Motor neuron (in vitro differentiated cells): Measurements from ENCODE around the gene INO80E. TPM values are rescaled to one million over a fixed set of nuclear protein-coding genes. Genes with fewer than 3 reads are reported as not detected.
A peak's percentile ranks its signal among the peaks of the same experiment; 100 is the strongest.

Source experiments
- ATAC-seq, 8 experiments: fragments of 200-7000 bp; cut with Tn5 transposase; replicated peaks in 6 of 8; 2 replicates each; pipeline ENCODE4 v1.8.0; 2021; ENCODE audit warnings: mild to moderate bottlenecking in 8 of 8, moderate library complexity in 8 of 8
- H3K27ac ChIP-seq, 2 donors: fragments of 250-450 bp; sonication (Bioruptor Pico); 2 replicates each; pipeline ENCODE4 v1.9.0; 2021; ENCODE audit warnings: antibody characterized with exemption in 2 of 2, mild to moderate bottlenecking in 2 of 2, moderate library complexity in 1 of 2
- H3K4me1 ChIP-seq, 2 donors: fragments of 250-450 bp; sonication (Bioruptor Pico); replicated peaks in 1 of 2; 2 replicates each; pipeline ENCODE4 v1.6.1; 2021; ENCODE audit warnings: antibody characterized with exemption in 2 of 2, mild to moderate bottlenecking in 2 of 2, moderate library complexity in 1 of 2
- H3K4me3 ChIP-seq, 5 donors: fragments of 250-450 bp; sonication (Bioruptor Pico); 2 replicates each; pipeline ENCODE4 v1.9.0; 2021; ENCODE audit warnings: antibody characterized with exemption in 5 of 5, mild to moderate bottlenecking in 5 of 5, moderate library complexity in 4 of 5
- WGBS, 10 experiments: fragments of 450-650 bp; shearing (Covaris generic); methylation state at CpG; one replicate each; pipeline ENCODE4 v1.0.0; 2022; 5-methylcytosine and 5-hydroxymethylcytosine counted together
- in situ Hi-C, 9 experiments: fragments of 400-800 bp; cut with MboI; loops; one replicate each; pipeline ENCODE4 v1.15.0; 2021; ENCODE audit warnings: low sequenced_read_pairs in 9 of 9, low pct_unique_long_range_greater_than_20kb in 2 of 9; ENCODE audit not compliant: unreplicated experiment in 9 of 9
- total RNA-seq, 8 experiments: library from RNA; unstranded; fragments of 300-600 nt; gene quantifications; 2 replicates each; pipeline versions ENCODE4 v1.2.3 to v1.2.4, GENCODE V29; 2022

INO80E gene
- total RNA-seq, 8 experiments from 2014 or later, result 31.9 to 61.2 (median 54.2) TPM

- H3K4me3 ChIP-seq, result no peak overlapping the region
- in situ Hi-C loops, result no loop called here
- peak overlapping the region in 1 of 2 donors; percentile 20 for H3K27ac ChIP-seq
- 0 to 100% (median 35%) methylated on average over 1 to 5 of the region's 10 CpGs; no CpG with 5 or more reads in 2 of the 10 experiments for WGBS, 10 experiments
- H3K4me1 ChIP-seq, result peaks cover 10 to 16% of the 10 kb centered on the region in 2 donors
- ATAC-seq, result peak in 7 of 8 experiments; percentile 9 to 48 (median 34)
These were observed 59.0 kb downstream of the INO80E start for GRCh38 chr16:30054959-30055553.

Other genes starting within 250 kb of the INO80E start
- gene ZG16, start 218.0 kb upstream of the INO80E start, total RNA-seq, result under 1 TPM in 5 of 8 experiments, not detected in 3; 0.08 to 0.19 (median 0.10) TPM
- gene KIF22, start 205.5 kb upstream of the INO80E start, total RNA-seq, result 10 to 100 TPM; 16.1 to 96.3 (median 24.4) TPM
- 100 to 1,000 TPM in 7 of 8 experiments, 10 to 100 TPM in 1; 80.2 to 354 (median 177) TPM for gene MAZ, start 189.7 kb upstream of the INO80E start, total RNA-seq
- 10 to 100 TPM in 5 of 8 experiments, 1 to 10 TPM in 3; 1.4 to 72.7 (median 28.4) TPM for gene PRRT2, start 184.0 kb upstream of the INO80E start, total RNA-seq
- 10 to 100 TPM; 13.7 to 53.0 (median 28.2) TPM for gene PAGR1, start 180.1 kb upstream of the INO80E start, total RNA-seq
- gene MVP, start 175.8 kb upstream of the INO80E start, total RNA-seq, result 100 to 1,000 TPM in 1 of 8 experiments, 10 to 100 TPM in 4, 1 to 10 TPM in 3; 3.2 to 179 (median 31.0) TPM
- 10 to 100 TPM; 38.1 to 64.9 (median 44.0) TPM for gene CDIPT, start 133.0 kb upstream of the INO80E start, total RNA-seq
- gene SEZ6L2, start 96.7 kb upstream of the INO80E start, total RNA-seq, result 10 to 100 TPM; 20.4 to 95.6 (median 70.1) TPM
- 10 to 100 TPM in 7 of 8 experiments, 1 to 10 TPM in 1; 8.9 to 30.8 (median 16.9) TPM for gene ASPHD1, start 95.8 kb upstream of the INO80E start, total RNA-seq
- gene KCTD13, start 70.0 kb upstream of the INO80E start, total RNA-seq, result 10 to 100 TPM in 6 of 8 experiments, 1 to 10 TPM in 2; 9.1 to 82.6 (median 15.2) TPM
- gene TMEM219, start 34.2 kb upstream of the INO80E start, total RNA-seq, result 10 to 100 TPM; 34.4 to 77.6 (median 56.2) TPM
- gene TAOK2, start 22.4 kb upstream of the INO80E start, total RNA-seq, result 10 to 100 TPM; 27.0 to 54.4 (median 38.6) TPM
- gene HIRIP3, start 624 bp upstream of the INO80E start, total RNA-seq, result 10 to 100 TPM in 7 of 8 experiments, 1 to 10 TPM in 1; 7.9 to 30.4 (median 16.9) TPM
- gene DOC2A, start 14.8 kb downstream of the INO80E start, total RNA-seq, result 1 to 10 TPM in 7 of 8 experiments, under 1 TPM in 1; 0.31 to 8.1 (median 4.0) TPM
- under 1 TPM in 5 of 8 experiments, not detected in 3; 0.43 to 0.90 (median 0.52) TPM for gene C16orf92, start 27.0 kb downstream of the INO80E start, total RNA-seq
- gene TLCD3B, start 35.0 kb downstream of the INO80E start, total RNA-seq, result 10 to 100 TPM in 4 of 8 experiments, 1 to 10 TPM in 2, under 1 TPM in 2; 0.56 to 27.1 (median 10.3) TPM
- gene ALDOA, start 69.5 kb downstream of the INO80E start, total RNA-seq, result 1,000 to 10,000 TPM in 6 of 8 experiments, 100 to 1,000 TPM in 2; 475 to 1,633 (median 1,146) TPM
- gene PPP4C, start 79.8 kb downstream of the INO80E start, total RNA-seq, result 10 to 100 TPM; 40.1 to 83.7 (median 62.7) TPM
- gene TBX6, start 95.7 kb downstream of the INO80E start, total RNA-seq, result 1 to 10 TPM in 2 of 8 experiments, under 1 TPM in 6; 0.25 to 1.6 (median 0.63) TPM
- gene YPEL3, start 100.0 kb downstream of the INO80E start, total RNA-seq, result 10 to 100 TPM; 19.9 to 62.2 (median 35.8) TPM
- 1 to 10 TPM; 1.1 to 3.0 (median 2.1) TPM for gene GDPD3, start 117.3 kb downstream of the INO80E start, total RNA-seq
- 10 to 100 TPM; 16.1 to 56.6 (median 31.8) TPM for gene MAPK3, start 127.0 kb downstream of the INO80E start, total RNA-seq
- gene CORO1A, start 187.4 kb downstream of the INO80E start, total RNA-seq, result 10 to 100 TPM in 4 of 8 experiments, 1 to 10 TPM in 4; 1.3 to 19.9 (median 9.9) TPM
- gene BOLA2B, start 197.4 kb downstream of the INO80E start, total RNA-seq, result 100 to 1,000 TPM in 7 of 8 experiments, 10 to 100 TPM in 1; 80.6 to 216 (median 144) TPM
- gene SLX1A, start 197.6 kb downstream of the INO80E start, total RNA-seq, result 10 to 100 TPM in 6 of 8 experiments, 1 to 10 TPM in 2; 6.0 to 28.0 (median 14.3) TPM
- gene SULT1A3, start 203.0 kb downstream of the INO80E start, total RNA-seq, result 10 to 100 TPM in 4 of 8 experiments, 1 to 10 TPM in 4; 4.6 to 21.6 (median 9.3) TPM